ENCODE results near the gene CD9.
"Not testable (repeated sequence)": the region's sequence is repeated elsewhere in the genome, so short reads cannot be mapped to it uniquely, and the experiment has no call there.

CD9 gene, protein sequence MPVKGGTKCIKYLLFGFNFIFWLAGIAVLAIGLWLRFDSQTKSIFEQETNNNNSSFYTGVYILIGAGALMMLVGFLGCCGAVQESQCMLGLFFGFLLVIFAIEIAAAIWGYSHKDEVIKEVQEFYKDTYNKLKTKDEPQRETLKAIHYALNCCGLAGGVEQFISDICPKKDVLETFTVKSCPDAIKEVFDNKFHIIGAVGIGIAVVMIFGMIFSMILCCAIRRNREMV

DNA sequence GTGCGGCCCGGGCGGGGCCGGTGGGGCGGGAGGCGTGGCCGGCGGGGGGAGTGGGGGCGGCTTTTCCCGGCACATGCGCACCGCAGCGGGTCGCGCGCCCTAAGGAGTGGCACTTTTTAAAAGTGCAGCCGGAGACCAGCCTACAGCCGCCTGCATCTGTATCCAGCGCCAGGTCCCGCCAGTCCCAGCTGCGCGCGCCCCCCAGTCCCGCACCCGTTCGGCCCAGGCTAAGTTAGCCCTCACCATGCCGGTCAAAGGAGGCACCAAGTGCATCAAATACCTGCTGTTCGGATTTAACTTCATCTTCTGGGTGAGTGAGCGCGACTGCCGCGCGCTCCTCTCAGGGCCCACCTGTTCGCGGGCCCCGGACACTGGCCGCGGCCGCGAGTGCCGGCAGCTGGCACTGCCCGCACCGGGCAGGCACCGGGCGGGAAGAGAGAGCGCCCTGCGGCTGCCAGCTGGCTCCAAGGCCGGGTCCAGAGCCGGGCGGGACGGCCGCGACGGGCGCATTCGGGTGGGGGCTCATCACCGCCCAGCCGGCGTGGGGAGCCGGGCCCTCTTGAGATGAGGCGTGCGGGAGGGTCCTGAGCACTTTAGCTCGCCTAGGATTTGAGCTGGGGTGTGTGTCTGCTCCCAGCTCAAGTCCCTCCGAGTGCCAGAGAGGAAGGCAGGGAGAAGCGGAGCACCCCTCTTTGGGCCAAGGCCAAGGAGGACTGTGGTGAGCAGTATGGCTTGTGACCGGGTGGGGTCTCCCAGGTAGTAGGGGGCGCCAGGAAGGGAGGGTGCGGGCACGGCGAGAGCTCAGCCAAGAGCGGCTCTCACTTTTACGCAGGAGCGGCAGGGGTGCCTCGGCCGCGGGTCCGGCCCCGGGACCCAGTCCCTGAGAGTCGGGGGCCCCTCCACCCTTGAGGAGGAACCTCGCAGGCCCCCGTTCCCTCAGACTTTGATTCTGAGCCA is at the start of gene CD9:
Gene CD9, plus strand, starts transcription at position 145 of the 957 bp plus-strand sequence. Its CDS starts 100 bp downstream, at position 245.
- DNase-seq = peak in 1 of 2 experiments; percentile 14

DNA sequence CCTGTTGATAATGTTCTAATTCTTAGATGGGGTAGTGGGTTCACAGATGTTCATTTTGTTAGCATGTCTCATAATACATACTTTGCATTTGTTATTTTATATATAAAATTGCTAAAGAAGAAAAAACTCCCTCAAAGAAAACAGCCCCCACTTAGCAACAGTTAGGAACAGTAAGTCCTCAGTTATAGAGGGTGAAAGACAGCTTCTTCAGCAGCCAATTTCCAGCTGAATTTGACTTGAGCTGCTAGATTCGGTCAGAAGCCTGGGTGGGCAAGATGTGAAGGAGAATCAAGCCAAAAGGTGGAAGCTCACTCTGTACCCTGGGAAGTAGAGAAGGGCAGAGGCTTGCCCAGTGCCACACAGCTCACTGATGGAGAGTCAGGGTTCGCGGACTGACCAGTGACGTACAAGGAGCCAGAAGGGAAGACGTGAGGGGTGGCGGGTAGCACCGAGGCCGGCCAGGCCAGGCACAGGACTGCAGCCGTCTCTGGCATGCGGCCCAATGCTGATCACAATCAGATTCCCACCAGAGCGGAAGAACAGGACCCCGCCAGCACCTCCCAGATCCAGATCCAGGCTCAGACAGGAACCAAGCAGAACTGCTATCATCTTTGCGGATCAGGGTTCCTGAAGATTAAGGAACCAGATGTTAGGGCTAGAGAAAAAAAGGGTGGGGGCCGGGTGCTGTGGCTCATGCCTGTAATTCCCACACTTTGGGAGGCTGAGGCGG is 45.3 kb upstream of the CD9 start:
- no peak for DNase-seq

DNA sequence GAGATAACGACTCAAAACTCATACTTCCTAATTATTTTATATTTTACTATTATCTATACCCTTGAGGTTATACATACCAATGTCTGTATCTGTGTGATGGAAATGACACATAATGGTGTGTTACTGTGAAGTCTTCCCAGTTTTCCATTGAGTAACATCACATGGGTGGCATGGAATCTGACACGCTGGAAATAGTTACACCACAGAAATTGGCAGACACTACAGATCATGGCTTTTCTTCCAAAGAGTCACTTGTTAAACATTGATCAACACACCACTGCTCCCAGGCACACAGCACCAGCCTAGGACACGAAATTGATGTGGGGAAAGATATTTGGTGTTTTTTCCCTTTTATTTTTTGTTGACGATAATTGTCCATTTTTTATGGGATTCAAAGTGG is 42.7 kb upstream of the CD9 start:
- DNase-seq = no peak

DNA sequence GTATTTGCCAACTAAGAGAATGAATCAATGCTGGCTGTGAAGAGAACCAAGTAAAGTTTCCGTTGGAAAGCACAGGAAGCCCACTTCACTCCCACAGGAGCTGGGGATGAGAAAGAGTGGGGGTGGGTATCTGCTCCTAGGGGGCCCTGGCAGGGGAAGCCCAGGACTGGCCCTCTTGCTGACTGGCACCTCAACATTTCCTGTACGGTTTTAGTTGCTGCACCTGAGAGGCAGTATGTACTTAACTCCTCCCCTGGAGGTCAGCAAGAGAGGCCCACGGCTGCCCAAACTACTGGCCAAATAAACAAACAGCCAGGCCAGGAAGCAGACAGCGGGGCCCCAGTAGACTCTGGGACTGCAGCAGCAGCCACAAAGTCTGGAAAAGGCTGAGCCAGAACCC is 41.9 kb upstream of the CD9 start:
- no peak for DNase-seq

DNA sequence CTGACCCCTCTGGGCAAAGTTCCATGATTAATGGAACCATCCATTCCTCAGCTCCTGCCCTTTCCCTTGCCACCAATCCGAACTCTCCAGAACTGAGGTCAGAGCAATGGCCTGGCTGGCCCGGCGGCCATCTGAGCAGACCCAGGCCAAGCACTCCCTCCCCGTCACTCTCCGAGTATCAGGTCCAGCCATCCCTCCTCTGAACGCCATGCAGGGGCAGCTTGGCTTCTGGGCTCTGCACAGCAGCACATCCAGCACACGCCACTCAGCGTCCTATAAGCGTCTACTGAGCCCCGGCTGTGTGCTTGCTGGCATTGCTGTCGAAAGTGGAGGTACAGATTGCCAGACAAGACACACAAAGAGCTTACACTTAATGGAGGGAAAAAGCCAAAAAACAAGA is 41.5 kb upstream of the CD9 start:
- DNase-seq = no peak

DNA sequence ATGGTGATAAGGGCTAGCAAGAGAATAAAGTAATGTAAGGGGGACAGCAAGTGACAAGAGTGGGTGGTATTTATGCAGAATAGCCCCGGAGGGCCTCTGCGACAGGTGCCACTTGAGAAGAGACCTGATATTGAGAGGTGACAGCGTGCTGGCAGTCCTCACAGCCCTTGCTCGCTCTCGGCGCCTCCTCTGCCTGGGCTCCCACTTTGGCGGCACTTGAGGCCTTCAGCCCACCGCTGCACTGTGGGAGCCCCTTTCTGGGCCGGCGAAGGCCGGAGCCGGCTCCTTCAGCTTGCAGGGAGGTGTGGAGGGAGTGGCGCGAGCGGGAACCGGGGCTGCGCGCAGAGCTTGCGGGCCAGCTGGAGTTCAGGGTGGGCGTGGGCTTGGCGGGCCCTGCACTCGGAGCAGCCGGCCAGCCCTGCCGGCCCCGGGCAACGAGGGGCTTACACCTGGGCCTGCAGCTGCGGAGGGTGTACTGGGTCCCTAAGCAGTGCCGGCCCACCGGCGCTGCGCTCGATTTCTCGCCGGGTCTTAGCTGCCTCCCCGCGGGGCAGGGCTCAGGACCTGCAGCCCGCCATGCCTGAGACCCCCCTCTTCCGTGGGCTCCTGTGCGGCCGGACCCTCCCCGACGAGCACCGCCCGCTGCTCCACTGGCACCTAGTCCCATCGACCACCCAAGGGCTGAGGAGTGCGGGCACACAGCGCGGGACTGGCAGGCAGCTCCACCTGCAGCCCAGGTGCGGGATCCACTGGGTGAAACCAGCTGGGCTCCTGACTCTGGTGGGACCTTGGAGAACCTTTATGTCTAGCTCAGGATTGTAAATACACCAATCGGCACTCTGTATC is 40.8 kb upstream of the CD9 start:
- DNase-seq = not testable (repeated sequence)

DNA sequence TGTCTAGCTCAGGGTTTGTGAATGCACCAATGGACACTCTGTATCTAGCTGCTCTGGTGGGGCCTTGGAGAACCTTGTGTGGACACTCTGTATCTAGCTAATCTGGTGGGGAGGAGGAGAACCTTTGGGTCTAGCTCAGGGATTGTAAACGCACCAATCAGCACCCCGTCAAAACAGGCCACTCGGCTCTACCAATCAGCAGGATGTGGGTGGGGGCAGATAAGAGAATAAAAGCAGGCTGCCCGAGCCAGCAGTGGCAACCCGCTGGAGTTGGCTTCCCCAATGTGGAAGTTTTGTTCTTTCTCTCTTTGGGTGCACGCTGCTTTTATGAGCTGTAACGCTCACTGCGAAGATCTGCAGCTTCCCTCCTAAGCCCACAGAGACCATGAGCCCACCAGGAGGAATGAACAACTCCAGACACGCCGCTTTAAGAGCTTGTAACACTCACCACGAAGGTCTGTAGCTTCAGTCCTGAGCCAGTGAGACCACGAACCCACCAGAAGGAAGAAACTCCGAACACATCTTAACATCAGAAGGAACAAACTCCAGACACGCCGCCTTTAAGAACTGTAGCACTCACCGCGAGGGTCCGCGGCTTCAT is 40.1 kb upstream of the CD9 start:
- DNase-seq = not testable (repeated sequence)

DNA sequence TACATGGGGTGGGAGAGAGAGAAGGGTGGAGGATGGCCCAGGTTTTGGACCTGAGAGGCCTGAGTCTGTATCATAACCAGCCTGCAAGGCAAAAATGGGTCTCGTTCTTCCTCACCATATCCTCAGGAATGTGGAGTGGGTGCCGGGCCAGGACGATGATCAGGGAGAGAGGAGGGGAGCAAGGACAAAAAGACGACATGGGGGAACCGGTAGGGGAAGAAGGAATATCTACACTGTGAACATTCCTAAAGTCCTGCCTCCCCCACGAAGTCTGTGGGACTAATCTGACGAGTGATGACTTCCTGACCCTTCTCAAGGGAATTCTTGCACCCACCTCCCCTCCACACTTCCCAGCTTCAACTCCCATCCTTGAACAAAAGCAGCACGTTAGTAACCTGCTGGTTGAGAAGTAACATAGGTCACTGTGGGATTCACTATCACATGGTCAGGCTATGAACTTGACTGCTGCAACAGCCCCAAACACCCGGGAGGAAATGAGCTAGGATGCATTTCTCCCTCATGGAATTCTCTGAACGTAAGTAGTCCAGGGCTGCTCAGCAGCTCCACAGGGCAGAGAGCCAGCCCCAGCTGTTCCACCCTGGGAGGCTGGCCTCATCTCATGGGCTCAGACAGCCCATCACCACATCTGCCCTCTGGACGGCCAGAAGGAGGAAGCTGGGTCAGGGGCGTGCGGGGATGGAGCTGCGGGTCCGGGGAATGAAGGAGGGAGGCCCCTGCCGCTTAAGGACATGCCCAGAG is 38.9 kb upstream of the CD9 start:
- DNase-seq = no peak

DNA sequence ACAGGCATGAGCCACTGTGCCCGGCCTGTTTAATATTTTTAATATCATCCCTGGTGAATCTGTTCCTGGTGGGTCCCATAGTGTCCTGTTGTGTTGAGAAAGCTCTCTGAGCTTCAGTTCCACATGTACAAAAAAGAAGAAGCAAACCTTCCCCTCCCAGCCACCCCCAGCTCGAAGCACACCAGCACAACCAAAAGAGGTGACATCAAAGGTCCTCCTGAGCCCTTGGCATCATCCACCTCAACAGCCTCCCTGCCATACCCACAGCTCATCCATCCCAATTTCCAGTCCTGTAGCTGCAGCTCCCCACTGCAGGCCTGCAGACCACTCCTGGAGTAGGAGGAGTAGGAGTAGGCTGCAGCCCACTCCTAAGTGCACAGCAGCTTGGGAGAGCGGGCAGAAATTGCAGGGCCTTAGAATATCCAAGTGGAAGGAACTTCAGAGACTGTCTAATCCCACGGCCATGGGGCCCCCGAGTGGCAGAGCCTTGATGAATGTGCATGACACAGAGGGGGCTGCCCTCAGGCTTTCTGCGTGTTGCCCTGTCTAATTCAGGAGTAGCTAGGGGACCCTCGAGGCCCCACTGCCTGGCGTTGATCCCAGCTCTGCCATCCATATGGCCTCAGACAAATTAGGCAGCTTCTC is 36.7 kb upstream of the CD9 start:
- DNase-seq = no peak

DNA sequence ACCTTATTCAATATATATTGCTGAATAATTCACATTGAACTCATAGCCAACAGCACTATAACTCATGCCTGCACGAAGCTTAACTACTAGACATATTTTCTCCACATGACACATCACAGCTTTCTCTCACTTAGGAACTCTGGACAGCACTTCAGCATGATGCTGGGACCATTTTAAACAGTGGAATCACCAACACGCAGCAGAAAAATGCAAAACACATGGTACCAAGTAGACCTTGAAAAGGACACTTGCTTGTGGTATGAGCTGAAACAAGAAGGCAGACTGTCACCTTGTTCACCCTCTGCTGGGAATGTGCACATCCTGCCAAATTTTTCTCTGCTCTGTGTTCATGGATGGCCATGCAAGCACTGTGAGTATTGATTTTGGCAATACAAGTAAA is 34.8 kb upstream of the CD9 start:
- no peak for DNase-seq

DNA sequence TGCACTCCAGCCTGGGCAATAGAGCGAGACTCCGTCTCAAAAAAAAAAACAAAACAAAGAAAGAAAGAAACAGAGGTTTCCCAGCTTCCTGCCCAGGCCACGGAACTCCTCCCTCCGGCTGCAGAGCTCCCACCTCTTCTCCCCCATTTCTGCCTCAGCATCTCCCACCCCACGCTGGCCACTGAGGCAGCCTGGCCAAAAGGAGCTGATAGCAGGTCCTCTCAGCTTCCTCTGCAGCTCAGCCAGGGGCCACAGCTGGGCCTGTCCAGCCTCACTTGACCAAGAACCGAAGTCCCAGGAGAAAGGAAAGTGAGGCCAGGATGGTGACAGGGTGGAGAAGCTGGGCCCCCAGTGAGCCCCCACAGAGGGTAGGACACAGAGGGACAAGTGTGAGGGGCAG is 33.4 kb upstream of the CD9 start:
- DNase-seq = no peak

DNA sequence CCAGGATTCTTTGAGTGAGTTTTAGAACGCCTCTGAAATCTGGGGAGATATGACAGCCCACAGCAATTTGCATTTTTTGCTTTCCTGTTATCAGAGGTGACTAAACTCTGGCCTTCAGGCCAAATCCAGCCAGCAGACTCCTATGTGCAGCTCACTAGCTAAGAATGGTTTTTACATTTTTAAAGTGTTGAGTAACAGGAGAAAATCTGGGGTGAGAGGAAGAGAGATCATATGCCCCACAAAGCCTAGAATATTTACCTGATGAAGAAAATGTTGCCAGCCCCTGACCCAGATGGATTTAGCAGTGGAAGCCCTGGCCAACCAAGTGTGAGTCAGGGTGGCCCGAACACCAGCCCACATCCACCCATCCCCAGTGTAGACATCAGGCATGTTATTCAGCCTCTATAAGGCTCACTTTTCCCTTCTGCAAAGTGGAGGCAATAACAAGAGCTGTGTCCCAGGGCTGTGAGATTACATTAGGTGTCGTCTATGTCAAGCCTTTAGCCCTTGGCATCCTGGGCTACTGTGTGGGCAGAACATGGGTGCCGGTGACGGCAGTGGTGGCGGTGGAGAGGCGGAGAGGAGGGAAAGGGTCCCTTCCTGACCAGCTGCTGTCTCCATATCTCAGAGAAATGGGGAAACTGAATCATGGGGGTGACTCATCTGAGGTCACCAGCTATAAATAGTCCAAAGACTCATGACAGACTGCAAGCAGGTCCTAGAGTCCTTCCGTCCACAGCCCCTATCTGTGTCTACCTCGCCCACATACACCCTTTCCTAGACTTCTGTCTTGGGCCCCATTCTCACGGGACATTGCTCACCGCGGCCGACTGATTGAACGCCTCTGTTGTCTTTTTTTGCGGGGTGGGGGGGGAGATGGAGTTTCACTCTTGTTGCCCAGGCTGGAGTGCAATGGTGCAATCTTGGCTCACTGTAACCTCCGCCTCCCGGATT is 32.6 kb upstream of the CD9 start:
- peak; percentile 9 to 27 for DNase-seq

DNA sequence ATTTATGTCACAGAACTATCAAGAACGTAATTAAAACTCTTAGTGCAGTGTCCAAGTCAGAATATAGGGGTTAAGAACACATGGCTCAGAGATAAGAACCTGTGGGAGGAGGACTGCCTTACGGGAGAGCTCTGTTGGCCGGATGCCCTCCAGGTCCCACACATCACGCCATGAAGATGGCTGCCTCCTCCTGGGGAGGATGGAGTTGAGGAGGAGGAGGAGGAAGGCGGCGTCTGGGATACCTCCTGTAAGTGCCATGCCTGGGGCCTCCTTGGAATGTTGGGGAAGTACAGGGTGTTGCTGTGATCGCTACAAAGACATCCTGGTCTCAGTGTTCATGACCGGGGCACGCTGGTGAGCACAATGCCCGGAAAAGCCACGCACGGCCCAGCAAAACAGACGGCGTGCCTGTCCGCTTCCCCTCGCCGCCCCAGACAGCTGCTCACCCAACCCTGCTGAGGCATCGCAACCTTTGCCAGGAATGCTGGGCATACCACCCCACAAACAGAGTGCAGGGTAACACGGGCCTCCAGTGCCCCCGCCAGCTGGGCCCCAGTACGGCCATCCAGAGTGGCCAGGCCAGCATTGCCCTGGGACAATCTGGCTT is 28.7 kb upstream of the CD9 start:
- no peak for DNase-seq

DNA sequence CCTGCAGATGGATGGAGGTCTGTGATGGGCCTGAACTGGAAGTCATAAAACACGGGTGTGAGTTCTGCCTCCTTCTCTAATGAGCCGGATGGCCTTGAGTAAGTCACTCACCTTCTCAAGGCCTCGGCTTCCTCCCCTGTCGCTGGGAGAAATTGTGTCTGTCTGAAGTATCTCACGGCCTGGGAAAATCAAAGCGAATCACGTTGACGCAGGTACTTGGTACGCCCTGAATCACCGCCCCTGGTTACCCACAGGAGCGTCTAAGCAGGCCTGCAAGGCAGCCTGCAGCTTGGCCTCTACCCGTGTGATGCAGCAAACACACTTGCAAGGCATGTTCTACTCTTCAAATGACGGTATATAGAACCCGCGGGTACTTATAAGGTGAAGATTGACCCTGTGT is 28.1 kb upstream of the CD9 start:
- no peak for DNase-seq

DNA sequence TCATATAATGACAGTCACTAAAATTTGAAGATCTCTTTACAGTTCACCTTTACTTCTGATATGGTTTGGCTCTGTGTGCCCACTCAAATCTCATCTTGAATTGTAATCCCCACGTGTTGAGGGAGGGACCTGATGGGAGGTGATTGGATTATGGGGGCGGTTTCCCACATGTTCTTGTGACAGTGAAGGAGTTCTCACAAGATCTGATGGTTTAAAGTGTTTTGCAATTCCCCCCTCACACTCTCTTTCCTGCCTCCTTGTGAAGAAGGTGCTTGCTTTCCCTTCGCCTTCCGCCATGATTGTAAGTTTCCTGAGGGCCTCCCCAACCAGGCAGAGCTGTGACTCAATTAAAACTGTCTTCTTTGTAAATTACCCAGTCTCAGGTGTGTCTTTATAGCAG is 27.3 kb upstream of the CD9 start:
- DNase-seq = no peak

DNA sequence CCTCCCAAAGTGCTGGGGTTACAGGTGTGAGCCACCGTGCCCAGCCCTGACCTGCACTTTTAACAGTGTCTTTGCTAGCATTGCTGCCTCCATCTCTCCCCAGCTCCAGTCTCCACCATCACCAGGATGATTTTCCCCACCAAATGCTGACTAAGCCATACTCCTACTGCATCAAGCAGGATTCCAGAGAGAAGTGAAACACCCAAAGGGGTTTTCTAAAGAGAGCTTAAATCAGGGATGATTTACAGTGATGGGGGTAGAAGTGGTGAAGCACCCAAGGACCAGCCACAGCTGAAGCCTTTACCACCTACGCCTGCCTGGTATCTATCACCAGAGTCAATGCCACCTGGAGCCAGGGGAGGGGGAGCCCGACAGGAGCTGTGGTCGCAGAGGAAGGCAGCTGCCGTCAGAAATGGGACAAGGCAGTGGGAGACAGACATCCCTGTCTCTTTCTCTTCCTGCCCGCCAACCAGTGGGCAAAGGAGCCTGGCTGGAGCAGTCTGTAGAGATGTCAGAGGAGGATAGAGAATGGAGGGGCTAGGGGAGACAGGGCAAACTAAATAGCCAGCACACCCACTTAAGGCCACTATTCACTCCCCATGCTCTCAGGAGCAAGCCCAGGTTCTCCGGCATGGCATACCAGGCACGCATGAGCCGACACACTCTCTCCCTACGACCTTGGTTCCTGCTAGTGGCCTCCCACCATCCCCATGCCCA is 22.4 kb upstream of the CD9 start:
- no peak for DNase-seq

DNA sequence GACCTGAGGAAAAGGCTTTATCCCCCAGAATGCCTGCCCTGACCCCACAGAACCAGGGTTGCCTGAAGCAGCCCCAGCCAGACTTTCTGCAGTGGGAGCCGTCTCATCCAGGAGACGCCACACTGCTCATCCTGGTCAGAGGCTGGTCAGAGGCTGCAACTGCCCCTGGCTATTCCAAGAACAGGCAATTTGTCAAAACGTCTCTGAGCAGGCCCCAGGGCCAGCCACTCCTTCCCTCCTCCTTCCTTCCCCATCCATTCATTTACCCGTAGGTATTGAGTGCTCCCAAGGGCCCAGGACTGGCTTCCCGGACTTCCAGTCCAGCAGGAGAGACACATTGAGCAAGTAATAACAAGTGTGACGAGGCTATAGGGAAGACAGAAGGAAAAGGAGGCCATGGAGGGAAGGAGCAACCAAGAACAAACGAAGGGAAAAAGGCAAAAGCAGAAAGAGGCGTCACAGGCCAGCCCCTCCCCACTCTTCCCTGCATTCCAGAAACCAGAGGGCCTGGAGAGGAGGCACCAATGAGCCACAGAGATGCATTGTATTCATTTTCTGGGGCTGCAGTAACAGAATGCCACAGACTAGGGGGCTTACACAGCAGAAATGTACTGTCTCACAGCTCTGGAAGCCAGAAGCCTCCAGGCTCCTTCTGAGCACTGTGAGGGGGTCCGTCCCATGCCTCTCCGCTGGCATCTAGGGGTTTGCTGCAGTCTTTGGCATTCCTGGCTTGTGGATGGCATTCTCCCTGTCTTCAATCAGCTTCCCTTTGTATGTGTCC is 21.0 kb upstream of the CD9 start:
- DNase-seq = no peak

Measured in activated CD4-positive, alpha-beta T cell treated with anti-CD3 and anti-CD28 coated beads, Interleukin-2, amount 50 U/mL, for 4 hours (primary cell).